HG02588 (cell line): ENCODE data around the gene ARHGAP35.

Experiments
- ATAC-seq: cut with Tn5 transposase; IDR thresholded peaks from one replicate; pipeline ENCODE4 v1.9.1; 2021; ENCODE audit warnings: mild to moderate bottlenecking, moderate library complexity; ENCODE audit not compliant: unreplicated experiment

Gene ARHGAP35

GRCh38 chr19:46901701-46902401 lies 41.1 kb downstream of the ARHGAP35 start:
- ATAC-seq: no peak

- ATAC-seq: no peak
Observed at GRCh38 chr19:46902402-46902766, 41.6 kb downstream of the ARHGAP35 start.

GRCh38 chr19:46903458-46903857 lies 42.7 kb downstream of the ARHGAP35 start:
- no peak for ATAC-seq

- no peak for ATAC-seq
Observed at GRCh38 chr19:46904114-46905060, 43.6 kb downstream of the ARHGAP35 start.

- ATAC-seq: no peak
Observed at GRCh38 chr19:46906221-46906620, 45.4 kb downstream of the ARHGAP35 start.

GRCh38 chr19:46907880-46908279 lies 47.1 kb downstream of the ARHGAP35 start:
- no peak for ATAC-seq

- no peak for ATAC-seq
Observed at GRCh38 chr19:46909356-46909755, 48.6 kb downstream of the ARHGAP35 start.
